Fibroblast of mammary gland (primary cell): ENCODE results near the gene LY86.

Source experiments
- DNase-seq: peaks from one replicate; pipeline ENCODE4 v3.0.0-alpha.2; 2010; ENCODE audit warnings: low read depth
- H3K4me3 ChIP-seq: 2 replicates; pipeline ENCODE4 v1.5.1; 2011; ENCODE audit warnings: low read depth, mild to moderate bottlenecking, low read length, moderate library complexity; ENCODE audit not compliant: control insufficient read depth
- CTCF ChIP-seq: conservative IDR thresholded peaks from 2 replicates; pipeline ENCODE4 v1.5.1; 2011; ENCODE audit warnings: low read depth, low read length, inconsistent platforms; ENCODE audit not compliant: control insufficient read depth, insufficient read depth

Gene LY86

GRCh38 chr6:6656287-6656686, 67.8 kb downstream of the LY86 start:
- H3K4me3 ChIP-seq, result no peak overlapping the region
- DNase-seq, result no peak
- TF ChIP-seq CTCF, result no peak

DNA sequence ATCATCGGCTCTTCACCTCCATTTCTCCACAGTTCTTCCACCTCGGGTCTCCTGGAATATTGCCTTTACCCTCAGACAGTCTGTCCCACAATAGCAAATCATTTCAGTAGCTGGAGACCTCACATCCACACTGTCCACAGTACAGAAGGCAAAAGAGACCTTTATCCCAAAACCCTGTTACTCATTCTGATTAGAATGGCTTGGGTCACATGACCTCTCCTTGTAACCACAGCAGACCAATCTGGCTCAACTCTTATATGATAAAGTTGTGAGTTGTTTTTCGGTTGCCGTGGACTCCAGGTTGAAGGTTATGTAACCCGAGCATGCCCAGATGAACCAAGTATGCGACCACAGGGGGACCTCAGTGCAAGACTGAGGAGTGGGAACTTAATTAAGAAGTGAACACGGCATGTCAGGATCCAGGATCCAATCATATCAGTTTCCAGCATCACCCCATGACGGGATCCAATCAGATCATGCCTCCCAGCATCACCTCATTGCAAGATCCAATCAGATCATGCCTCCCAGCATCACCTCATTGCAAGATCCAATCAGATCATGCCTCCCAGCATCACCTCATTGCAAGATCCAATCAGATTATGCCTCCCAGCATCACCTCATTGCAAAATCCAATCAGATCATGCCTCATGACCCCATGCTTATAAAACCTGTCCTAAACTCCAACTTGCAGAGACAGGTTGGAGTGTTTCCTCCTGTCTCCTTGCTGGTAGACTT, 68.7 kb downstream of the LY86 start:
- no peak overlapping the region for H3K4me3 ChIP-seq
- no peak for TF ChIP-seq CTCF
- DNase-seq, result peak; percentile 37

GRCh38 chr6:6657820-6658217, 69.3 kb downstream of the LY86 start:
- TF ChIP-seq CTCF, result no peak
- DNase-seq, result no peak

DNA sequence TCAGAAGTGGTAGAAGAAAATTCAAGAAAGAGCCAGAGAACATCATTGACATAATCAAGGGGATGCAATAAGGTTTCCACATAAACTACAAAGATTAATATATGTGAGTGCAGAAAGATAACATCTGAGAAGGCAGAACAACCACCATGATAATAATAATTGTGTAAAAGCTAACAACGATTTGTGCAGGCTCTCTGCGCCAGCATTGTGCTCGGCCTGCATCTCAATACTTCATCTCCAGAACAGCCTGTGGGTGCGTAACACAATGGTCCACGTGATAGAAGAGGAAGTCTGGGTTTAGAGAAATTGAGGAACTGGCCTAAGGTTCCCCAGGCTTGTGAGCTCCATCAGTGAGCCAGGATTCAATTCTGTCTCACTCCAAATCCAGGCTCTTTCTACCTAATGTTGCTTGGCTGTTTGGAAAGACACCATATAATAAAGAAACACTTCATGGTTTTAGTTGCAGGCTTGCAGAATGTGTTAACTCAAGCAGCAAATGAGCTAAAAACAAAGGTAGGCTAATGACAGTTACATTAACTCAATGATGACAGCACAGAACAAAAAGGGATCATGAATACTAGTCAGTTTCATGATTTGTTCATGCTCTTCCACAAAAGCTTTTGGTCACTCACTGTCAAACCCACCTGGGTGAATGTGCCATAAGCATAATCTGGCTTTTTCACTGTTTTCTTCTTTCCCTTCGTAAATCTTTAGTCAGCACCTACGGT, 71.2 kb downstream of the LY86 start:
- TF ChIP-seq CTCF, result no peak
- H3K4me3 ChIP-seq, result no peak overlapping the region
- DNase-seq, result no peak

More at GRCh38 chr6:6657820-6658217, 69.3 kb downstream of the LY86 start:
- no peak overlapping the region for H3K4me3 ChIP-seq

DNA sequence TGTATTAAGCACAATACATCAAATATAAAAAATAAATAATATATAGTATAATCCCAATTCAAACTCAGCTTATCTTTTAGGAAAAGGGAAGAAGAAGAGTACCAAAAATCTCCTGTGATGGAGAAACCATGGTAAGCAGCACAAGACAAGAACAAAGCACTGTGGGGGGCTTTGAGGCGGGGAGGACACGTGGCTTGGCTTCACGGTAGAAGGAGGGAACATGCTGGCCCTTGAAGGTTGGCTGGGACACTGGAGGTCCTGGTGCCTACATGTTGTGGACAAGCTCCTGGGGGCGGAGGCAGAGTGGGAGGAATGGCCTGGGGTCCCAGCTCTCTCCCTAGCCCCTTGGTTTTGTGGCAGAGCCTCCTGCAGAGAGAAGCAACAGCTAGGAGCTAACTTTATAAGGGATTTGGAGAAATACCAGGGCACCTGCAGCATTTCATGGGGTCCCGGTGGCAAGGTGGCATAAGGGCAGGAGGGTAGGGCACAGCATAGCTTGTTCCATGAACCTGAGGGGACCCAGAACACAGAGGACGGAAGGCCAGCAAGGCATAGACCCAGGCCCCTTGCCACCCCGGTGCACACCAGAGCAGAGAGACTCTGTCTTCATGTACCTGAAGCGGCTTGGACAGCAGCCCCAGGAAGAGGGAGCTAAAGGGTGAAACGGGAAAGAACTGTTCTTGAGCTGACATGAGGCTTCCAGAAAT, 72.0 kb downstream of the LY86 start:
- DNase-seq, result no peak
- H3K4me3 ChIP-seq, result no peak overlapping the region
- no peak for TF ChIP-seq CTCF

- no peak for DNase-seq
- no peak for TF ChIP-seq CTCF
- H3K4me3 ChIP-seq, result no peak overlapping the region
Measured at GRCh38 chr6:6661191-6661590, 72.7 kb downstream of the LY86 start.
